Thyroid gland (tissue), 4 donors: ENCODE data around the gene COPS9.

Experiments used
- POLR2A ChIP-seq, 2 donors: fragments of 450-650 bp; IDR thresholded peaks; one replicate each; pipeline ENCODE4 v1.6.1; 2017; ENCODE audit warnings: antibody characterized with exemption in 2 of 2, mild to moderate bottlenecking in 2 of 2, moderate library complexity in 1 of 2
- TF ChIP-seq, protein P1 (sequence below), 6 experiments: fragments of 200-600 bp in 3 of 6; fragments of 450-650 bp in 3 of 6; sonication (generic) in 3 of 6; IDR thresholded peaks; one replicate each; pipeline ENCODE4 v1.5.1; 2016 to 2019; ENCODE audit warnings: antibody characterized with exemption in 6 of 6, mild to moderate bottlenecking in 2 of 6, inconsistent platforms in 1 of 6, moderate library complexity in 1 of 6

DNA sequence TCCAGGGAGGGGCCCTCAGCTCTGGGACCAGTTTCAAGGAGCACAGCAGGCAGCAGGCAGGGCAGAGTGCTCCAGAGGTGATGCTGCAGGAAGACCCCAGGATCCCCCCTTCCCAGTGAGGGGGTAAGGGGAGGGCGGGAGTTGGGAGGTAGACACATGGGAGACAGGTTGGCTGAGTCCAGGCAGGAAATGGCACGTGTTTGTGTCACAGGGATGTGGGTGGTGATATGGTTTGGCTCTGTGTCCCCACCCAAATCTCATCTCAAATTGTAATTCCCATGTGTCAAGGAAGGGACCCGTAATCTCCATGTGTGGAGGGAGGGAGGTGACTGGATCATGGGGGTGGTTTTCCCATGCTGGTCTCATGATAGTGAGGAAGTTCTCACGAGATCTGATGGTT is 29.6 kb upstream of the COPS9 start:
- TF ChIP-seq, protein P1, sequence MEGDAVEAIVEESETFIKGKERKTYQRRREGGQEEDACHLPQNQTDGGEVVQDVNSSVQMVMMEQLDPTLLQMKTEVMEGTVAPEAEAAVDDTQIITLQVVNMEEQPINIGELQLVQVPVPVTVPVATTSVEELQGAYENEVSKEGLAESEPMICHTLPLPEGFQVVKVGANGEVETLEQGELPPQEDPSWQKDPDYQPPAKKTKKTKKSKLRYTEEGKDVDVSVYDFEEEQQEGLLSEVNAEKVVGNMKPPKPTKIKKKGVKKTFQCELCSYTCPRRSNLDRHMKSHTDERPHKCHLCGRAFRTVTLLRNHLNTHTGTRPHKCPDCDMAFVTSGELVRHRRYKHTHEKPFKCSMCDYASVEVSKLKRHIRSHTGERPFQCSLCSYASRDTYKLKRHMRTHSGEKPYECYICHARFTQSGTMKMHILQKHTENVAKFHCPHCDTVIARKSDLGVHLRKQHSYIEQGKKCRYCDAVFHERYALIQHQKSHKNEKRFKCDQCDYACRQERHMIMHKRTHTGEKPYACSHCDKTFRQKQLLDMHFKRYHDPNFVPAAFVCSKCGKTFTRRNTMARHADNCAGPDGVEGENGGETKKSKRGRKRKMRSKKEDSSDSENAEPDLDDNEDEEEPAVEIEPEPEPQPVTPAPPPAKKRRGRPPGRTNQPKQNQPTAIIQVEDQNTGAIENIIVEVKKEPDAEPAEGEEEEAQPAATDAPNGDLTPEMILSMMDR (IDR thresholded peaks at IDR 0.05), result no peak
- no peak for TF ChIP-seq POLR2A (IDR thresholded peaks at IDR 0.05)
